DMS114 treated with DMSO at 0.1 percent for 48 hours (cell line): Measurements from ENCODE around the gene SKAP1.
"Not testable (repeated sequence)": the region's sequence is repeated elsewhere in the genome, so short reads cannot be mapped to it uniquely, and the experiment has no call there.

Source experiments
- DNase-seq: peaks from one replicate; lab custom pipeline; 2025; ENCODE audit not compliant: unreplicated experiment; lab: John Stamatoyannopoulos, UW

Gene SKAP1

GRCh38 chr17:48416971-48417370, 13.0 kb downstream of the SKAP1 start:
- DNase-seq, result no peak

GRCh38 chr17:48413613-48414405, 16.2 kb downstream of the SKAP1 start:
- no peak for DNase-seq

- DNase-seq, result no peak
Measured at GRCh38 chr17:48412841-48413240, 17.2 kb downstream of the SKAP1 start.

- DNase-seq, result not testable (repeated sequence)
Measured at GRCh38 chr17:48410821-48411220, 19.2 kb downstream of the SKAP1 start.

- DNase-seq, result no peak
Measured at GRCh38 chr17:48409607-48410006, 20.4 kb downstream of the SKAP1 start.

- DNase-seq, result no peak
Measured at GRCh38 chr17:48406936-48407567, 23.0 kb downstream of the SKAP1 start.

- DNase-seq, result no peak
Measured at GRCh38 chr17:48394821-48395220, 35.2 kb downstream of the SKAP1 start.

GRCh38 chr17:48393283-48393682, 36.7 kb downstream of the SKAP1 start:
- no peak for DNase-seq

- DNase-seq, result no peak
Measured at GRCh38 chr17:48392857-48393256, 37.2 kb downstream of the SKAP1 start.

GRCh38 chr17:48391444-48391843, 38.6 kb downstream of the SKAP1 start:
- no peak for DNase-seq

GRCh38 chr17:48389903-48390302, 40.1 kb downstream of the SKAP1 start:
- no peak for DNase-seq

GRCh38 chr17:48388955-48389743, 40.9 kb downstream of the SKAP1 start:
- no peak for DNase-seq

- no peak for DNase-seq
Measured at GRCh38 chr17:48386826-48387225, 43.2 kb downstream of the SKAP1 start.

GRCh38 chr17:48385319-48385718, 44.7 kb downstream of the SKAP1 start:
- no peak for DNase-seq

- DNase-seq, result no peak
Measured at GRCh38 chr17:48384164-48384563, 45.9 kb downstream of the SKAP1 start.

- DNase-seq, result no peak
Measured at GRCh38 chr17:48382989-48383388, 47.0 kb downstream of the SKAP1 start.

- no peak for DNase-seq
Measured at GRCh38 chr17:48378708-48379392, 51.2 kb downstream of the SKAP1 start.

- DNase-seq, result no peak
Measured at GRCh38 chr17:48378238-48378637, 51.8 kb downstream of the SKAP1 start.

- DNase-seq, result no peak
Measured at GRCh38 chr17:48376682-48377325, 53.2 kb downstream of the SKAP1 start.

- no peak for DNase-seq
Measured at GRCh38 chr17:48375356-48375755, 54.7 kb downstream of the SKAP1 start.
